HCT116 (cell line): ENCODE results near the gene ZIC4. TPM values are rescaled to one million over a fixed set of nuclear protein-coding genes. Genes with fewer than 3 reads are reported as not detected.

ENCODE experiments used
- ATAC-seq: fragments of 200-7000 bp; cut with Tn5 transposase; 2 replicates; pipeline ENCODE4 v1.9.1; 2020; ENCODE audit warnings: mild to moderate bottlenecking, moderate library complexity
- BruUV-seq: library from RNA; stranded (reverse); fragments of 400-500 nt; replicated peaks from 2 replicates; lab custom pipeline; 2021; lab: Mats Ljungman, UMichigan
- CTCF ChIA-PET: fragments of 300-600 bp; sonication (Branson Sonifier 250); formaldehyde crosslinking; loops from one replicate; lab custom pipeline; 2021; ENCODE audit warnings: antibody characterized with exemption; lab: Charles Lee
- POLR2A ChIA-PET: fragments of 300-600, 350-600 bp; sonication (Branson Sonifier 250); formaldehyde crosslinking; loops from one replicate; lab custom pipeline; 2021; ENCODE audit warnings: antibody characterized with exemption; lab: Charles Lee
- RAD21 ChIA-PET, 2 experiments: fragments of 300-600 bp; sonication (Branson Sonifier 250); formaldehyde crosslinking; loops; one replicate each; lab custom pipeline; 2023; ENCODE audit warnings: low total read pairs in 2 of 2; ENCODE audit not compliant: uncharacterized antibody in 2 of 2, unreplicated experiment in 2 of 2, low non-redundant PET in 1 of 2; lab: Charles Lee
- DNase-seq: peaks from one replicate; pipeline ENCODE4 v3.0.0-alpha.2; 2010; ENCODE audit warnings: low read depth, low spot score
- H2AFZ ChIP-seq: fragments of 200-600 bp; shearing (Covaris generic), sonication (generic); 2 replicates; pipeline ENCODE4 v1.6.1; 2017; ENCODE audit warnings: low read depth, mixed run types, mixed read lengths, antibody characterized with exemption, low read length; ENCODE audit not compliant: poor library complexity, severe bottlenecking
- H3K27ac ChIP-seq: 2 replicates; pipeline ENCODE4 v1.5.1; 2012; ENCODE audit warnings: low read depth, low read length
- H3K27me3 ChIP-seq: fragments of 200-600 bp; sonication (generic); 2 replicates; pipeline ENCODE4 v1.6.1; 2016; ENCODE audit warnings: mixed run types, low read length, mixed read lengths; ENCODE audit not compliant: insufficient read depth
- H3K36me3 ChIP-seq, 2 experiments: fragments of 200-500 bp in 1 of 2; fragments of 200-600 bp in 1 of 2; sonication (Bioruptor generic) in 1 of 2; sonication (generic) in 1 of 2; 2 replicates each; pipeline versions ENCODE4 v1.5.1 to v1.6.1; 2014 to 2016; ENCODE audit warnings: low read length in 2 of 2, inconsistent platforms in 1 of 2, mixed read lengths in 1 of 2, mixed run types in 1 of 2; ENCODE audit not compliant: insufficient read depth in 2 of 2, control insufficient read depth in 1 of 2
- H3K4me1 ChIP-seq, 2 experiments: fragments of 200-600 bp in 1 of 2; sonication (generic) in 1 of 2; 2 replicates each; pipeline versions ENCODE4 v1.5.1 to v1.6.1; 2012 to 2017; ENCODE audit warnings: low read length in 2 of 2, inconsistent platforms in 1 of 2, mild to moderate bottlenecking in 1 of 2, mixed read lengths in 1 of 2, mixed run types in 1 of 2, moderate library complexity in 1 of 2; ENCODE audit not compliant: insufficient read depth in 2 of 2, control insufficient read depth in 1 of 2
- H3K4me2 ChIP-seq: fragments of 200-600 bp; sonication (generic); 2 replicates; pipeline ENCODE4 v1.6.1; 2017; ENCODE audit warnings: mixed run types, low read length, mixed read lengths
- H3K4me3 ChIP-seq, 2 experiments: fragments of 200-600 bp in 1 of 2; sonication (generic) in 1 of 2; replicated peaks in 1 of 2; 2 replicates each; pipeline ENCODE4 v1.5.1; 2011 to 2016; ENCODE audit warnings: low read length in 2 of 2, control low read depth in 1 of 2, low read depth in 1 of 2, mild to moderate bottlenecking in 1 of 2, mixed read lengths in 1 of 2, mixed run types in 1 of 2
- H3K79me2 ChIP-seq: fragments of 200-600 bp; sonication (generic); 2 replicates; pipeline ENCODE4 v1.6.1; 2017; ENCODE audit warnings: mild to moderate bottlenecking, mixed run types, low read length, moderate library complexity, mixed read lengths; ENCODE audit not compliant: insufficient read depth
- H3K9ac ChIP-seq: fragments of 200-600 bp; sonication (generic); 2 replicates; pipeline ENCODE4 v1.6.1; 2016; ENCODE audit warnings: low read length, mixed read lengths
- H3K9me2 ChIP-seq: fragments of 200-600 bp; sonication (generic), shearing (Covaris generic); 2 replicates; pipeline ENCODE4 v1.6.1; 2017; ENCODE audit warnings: mixed run types, mild to moderate bottlenecking, moderate library complexity; ENCODE audit not compliant: insufficient read depth
- H3K9me3 ChIP-seq, 2 experiments: fragments of 200-500 bp in 1 of 2; fragments of 200-600 bp in 1 of 2; sonication (Bioruptor generic) in 1 of 2; sonication (generic) in 1 of 2; 2 replicates each; pipeline ENCODE4 v1.6.1; 2014 to 2017; ENCODE audit warnings: low read length in 2 of 2, mixed read lengths in 2 of 2, inconsistent platforms in 1 of 2, low read depth in 1 of 2, mild to moderate bottlenecking in 1 of 2, mixed run types in 1 of 2, moderate library complexity in 1 of 2; ENCODE audit not compliant: control insufficient read depth in 1 of 2, insufficient read depth in 1 of 2
- H4K20me1 ChIP-seq: fragments of 200-600 bp; sonication (generic), shearing (Covaris generic); 2 replicates; pipeline ENCODE4 v1.6.1; 2017; ENCODE audit warnings: mixed run types, mild to moderate bottlenecking, moderate library complexity; ENCODE audit not compliant: insufficient read depth
- CBX3 ChIP-seq: IDR thresholded peaks from 2 replicates; pipeline ENCODE4 v1.6.1; 2012; ENCODE audit warnings: low read depth
- CEBPB ChIP-seq: IDR thresholded peaks from 2 replicates; pipeline ENCODE4 v1.6.1; 2012; ENCODE audit warnings: low read depth
- ELF1 ChIP-seq: IDR thresholded peaks from 2 replicates; pipeline ENCODE4 v1.6.1; 2012; ENCODE audit warnings: low read depth, borderline replicate concordance
- FOSL1 ChIP-seq: IDR thresholded peaks from 2 replicates; pipeline ENCODE4 v1.6.1; 2012; ENCODE audit warnings: low read depth
- MAX ChIP-seq: IDR thresholded peaks from 2 replicates; pipeline ENCODE4 v1.6.1; 2012
- POLR2AphosphoS5 ChIP-seq: IDR thresholded peaks from 2 replicates; pipeline ENCODE4 v1.6.1; 2011; ENCODE audit warnings: mild to moderate bottlenecking, low read depth, low read length, moderate library complexity
- RAD21 ChIP-seq: IDR thresholded peaks from 2 replicates; pipeline ENCODE4 v1.6.1; 2012; ENCODE audit warnings: low read depth, mild to moderate bottlenecking
- SIN3A ChIP-seq: IDR thresholded peaks from 2 replicates; pipeline ENCODE4 v1.6.1; 2012; ENCODE audit warnings: low read depth
- SP1 ChIP-seq: IDR thresholded peaks from 2 replicates; pipeline ENCODE4 v1.6.1; 2012; ENCODE audit warnings: low read depth
- YY1 ChIP-seq: IDR thresholded peaks from 2 replicates; pipeline ENCODE4 v1.6.1; 2011; ENCODE audit warnings: low read length, low read depth, moderate library complexity, mild to moderate bottlenecking; ENCODE audit not compliant: insufficient replicate concordance; ENCODE audit errors: extremely low read depth
- ZBTB33 ChIP-seq: IDR thresholded peaks from 2 replicates; pipeline ENCODE4 v1.6.1; 2011; ENCODE audit warnings: mild to moderate bottlenecking, low read length, moderate library complexity; ENCODE audit not compliant: insufficient replicate concordance; ENCODE audit errors: extremely low read depth
- ZFX ChIP-seq: fragments of 450-650 bp; IDR thresholded peaks from 2 replicates; pipeline ENCODE4 v1.6.1; 2017
- intact Hi-C: fragments of 100-400 bp; cut with micrococcal nuclease; formaldehyde crosslinking; loops from 2 replicates; pipeline ENCODE4 v1.10.0; 2022
- total RNA-seq: library from RNA; stranded (reverse); gene quantifications from one replicate; pipeline ENCODE4 v1.2.1, GENCODE V29; 2021; ENCODE audit not compliant: unreplicated experiment
- TF ChIP-seq, protein P1 (sequence below): IDR thresholded peaks from 2 replicates; pipeline ENCODE4 v1.6.1; 2012

The ZIC4 gene
- total RNA-seq, 1 experiment from 2014 or later = not detected

GRCh38 chr3:147351301-147351700 lies 55.0 kb downstream of the ZIC4 start:
- Histone ChIP-seq H3K9ac (no peak overlapping the region), H3K4me3 (no peak overlapping the region), H2AFZ (no peak overlapping the region), H3K27ac (no peak overlapping the region), H3K36me3 (no peaks in the 10 kb centered on the region), H3K27me3 (no peaks in the 10 kb centered on the region), H3K4me2 (no peak overlapping the region), H4K20me1 (no peaks in the 10 kb centered on the region), H3K4me1 (no peaks in the 10 kb centered on the region), H3K9me3 (no peaks in the 10 kb centered on the region), H3K79me2 (no peaks in the 10 kb centered on the region), H3K9me2 (no peaks in the 10 kb centered on the region)
- BruUV-seq = no TSS peak
- ATAC-seq = no peak
- ChIA-PET CTCF (interaction anchor here (1.3 kb wide), 1 partner anchor 10 kb away, joined by 4 read pairs; no protein-coding TSS in a partner anchor), RAD21 (no interaction called here), POLR2A (no interaction called here)
- intact Hi-C loops = no loop called here
- TF ChIP-seq MAX (no peak), ELF1 (no peak), CEBPB (no peak), CBX3 (no peak), FOSL1 (no peak), ZBTB33 (no peak), POLR2AphosphoS5 (no peak), ZFX (no peak), SIN3A (no peak)
- DNase-seq = no peak

DNA sequence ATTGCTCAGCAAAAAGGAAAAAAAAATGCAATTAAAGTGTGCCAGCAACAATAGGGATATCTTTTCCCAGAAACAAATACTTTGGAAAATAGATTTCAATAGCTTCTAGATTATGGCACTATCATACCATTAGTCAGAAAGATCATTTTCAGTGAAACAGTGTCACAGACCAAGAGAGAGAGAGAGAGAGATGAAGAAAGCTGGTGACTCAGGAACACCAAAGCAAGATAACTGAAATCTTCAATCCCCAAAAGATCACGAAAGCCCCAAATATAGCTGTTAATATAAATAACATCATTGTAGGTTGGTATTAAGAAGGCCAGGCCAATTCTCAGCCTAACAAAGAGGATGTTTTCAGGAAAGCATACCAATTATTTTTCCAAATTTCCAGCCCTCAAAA lies 57.4 kb downstream of the ZIC4 start:
- no TSS peak for BruUV-seq
- H3K9ac ChIP-seq = no peak overlapping the region
- intact Hi-C loops = no loop called here
- DNase-seq = no peak
- no peak overlapping the region for H3K4me2 ChIP-seq
- ChIA-PET POLR2A (interaction anchor here (0.5 kb wide), 1 partner anchor 321 kb away, joined by 3 read pairs; no protein-coding TSS in a partner anchor), RAD21 (no interaction called here), CTCF (interaction anchor here (2.1 kb wide), 1 partner anchor 12 kb away, joined by 6 read pairs; no protein-coding TSS in a partner anchor)
- no peaks in the 10 kb centered on the region for H3K9me3 ChIP-seq
- no peak overlapping the region for H2AFZ ChIP-seq
- no peaks in the 10 kb centered on the region for H3K27me3 ChIP-seq
- H3K79me2 ChIP-seq = no peaks in the 10 kb centered on the region
- H3K4me3 ChIP-seq = no peak overlapping the region
- no peak for ATAC-seq
- no peaks in the 10 kb centered on the region for H4K20me1 ChIP-seq
- TF ChIP-seq YY1 (no peak), RAD21 (no peak), SP1 (no peak)
- TF ChIP-seq, protein P1, sequence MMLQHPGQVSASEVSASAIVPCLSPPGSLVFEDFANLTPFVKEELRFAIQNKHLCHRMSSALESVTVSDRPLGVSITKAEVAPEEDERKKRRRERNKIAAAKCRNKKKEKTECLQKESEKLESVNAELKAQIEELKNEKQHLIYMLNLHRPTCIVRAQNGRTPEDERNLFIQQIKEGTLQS = no peak
- no peaks in the 10 kb centered on the region for H3K36me3 ChIP-seq
- H3K9me2 ChIP-seq = no peaks in the 10 kb centered on the region
- no peaks in the 10 kb centered on the region for H3K4me1 ChIP-seq
- no peak overlapping the region for H3K27ac ChIP-seq
